ENCODE measurements around the gene ABHD16A. TPM values are rescaled to one million over a fixed set of nuclear protein-coding genes. Genes with fewer than 3 reads are reported as not detected.

Gene ABHD16A
- total and polyA plus RNA-seq, 10 of the 15 experiments (the other 5 are each of a cell fraction or from before 2014, with no cell fraction given), result 7.5 to 43.0 (median 32.9) TPM

DNA sequence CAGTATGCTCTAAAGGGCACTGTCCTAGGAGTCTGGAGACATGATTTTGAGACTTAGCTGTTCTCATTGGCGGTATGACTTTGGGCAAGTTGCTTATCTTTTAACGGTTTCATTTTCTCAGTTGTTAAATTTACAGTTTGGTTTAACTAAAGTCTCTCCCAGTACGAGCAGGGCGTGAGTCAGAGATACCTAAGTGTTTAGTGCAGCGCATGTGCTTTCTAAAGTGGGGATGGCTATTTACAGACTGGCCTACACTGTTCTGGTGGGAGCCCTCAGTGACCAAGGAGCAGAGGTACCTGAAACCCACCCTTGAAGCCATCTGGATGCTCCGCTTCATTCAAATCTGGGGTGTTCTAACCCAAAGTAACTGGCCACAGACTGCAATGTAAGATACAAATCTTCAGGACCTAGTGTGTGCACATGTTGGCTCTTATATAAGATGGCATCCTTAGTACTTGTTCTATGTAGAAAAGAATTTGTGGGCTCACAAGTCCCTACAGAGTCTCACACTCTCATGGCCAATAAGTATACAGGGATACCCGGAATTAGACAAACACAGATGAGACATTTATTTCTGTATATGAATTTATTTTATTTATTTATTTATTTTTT lies 47.4 kb upstream of the ABHD16A start:
- ChIA-PET CTCF (no interaction called here), SMC1A (ENCODE audit: uncharacterized antibody, unreplicated experiment) (interaction anchor here (1.3 kb wide), 1 partner anchor 19 kb away, joined by 4 read pairs; no protein-coding TSS in a partner anchor), POLR2A (no interaction called here), RAD21 (ENCODE audit: unreplicated experiment) (no interaction called here)
- intact Hi-C loops (cut with micrococcal nuclease; ENCODE audit: unreplicated experiment) (no loop called here), in situ Hi-C loops (cut with MboI) (no loop called here)
- H3K9me3 ChIP-seq (replicated peaks; ENCODE audit: control insufficient read depth, insufficient read depth, low read length), result no peaks in the 10 kb centered on the region
- ATAC-seq (no peak), DNase-seq (ENCODE audit: low read depth, low spot score) (no peak), FAIRE-seq (no peak)
- TF ChIP-seq SP1 (IDR thresholded peaks at IDR 0.05; ENCODE audit: low read depth, low read length), result no peak
- TF ChIP-seq BHLHE40 (IDR thresholded peaks at IDR 0.05; ENCODE audit: borderline replicate concordance in 1 of 2, low read depth in 2 of 2, low read length in 1 of 2), result no peak
- TF ChIP-seq TCF3 (IDR thresholded peaks at IDR 0.05; ENCODE audit: borderline replicate concordance, insufficient read depth, low read depth, low read length), result no peak
- TF ChIP-seq RUNX3 (IDR thresholded peaks at IDR 0.05; ENCODE audit: low read length), result no peak
- TF ChIP-seq, protein P1, sequence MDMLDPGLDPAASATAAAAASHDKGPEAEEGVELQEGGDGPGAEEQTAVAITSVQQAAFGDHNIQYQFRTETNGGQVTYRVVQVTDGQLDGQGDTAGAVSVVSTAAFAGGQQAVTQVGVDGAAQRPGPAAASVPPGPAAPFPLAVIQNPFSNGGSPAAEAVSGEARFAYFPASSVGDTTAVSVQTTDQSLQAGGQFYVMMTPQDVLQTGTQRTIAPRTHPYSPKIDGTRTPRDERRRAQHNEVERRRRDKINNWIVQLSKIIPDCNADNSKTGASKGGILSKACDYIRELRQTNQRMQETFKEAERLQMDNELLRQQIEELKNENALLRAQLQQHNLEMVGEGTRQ (IDR thresholded peaks at IDR 0.05; ENCODE audit: borderline replicate concordance, low read depth, low read length), result no peak
- no peaks in the 10 kb centered on the region for H3K4me1 ChIP-seq (ENCODE audit: control insufficient read depth, insufficient read depth, low read length)
- no TSS peak for BruUV-seq (replicated peaks)
- no peaks in the 10 kb centered on the region for H3K27me3 ChIP-seq (replicated peaks in 1 of 2; ENCODE audit: control insufficient read depth in 2 of 2, insufficient read depth in 2 of 2, low read length in 1 of 2)
- H2AFZ ChIP-seq (ENCODE audit: control insufficient read depth, low read depth, low read length), result no peak overlapping the region
- H3K79me2 ChIP-seq (ENCODE audit: control insufficient read depth, insufficient read depth, low read length), result no peaks in the 10 kb centered on the region
- WGBS (ENCODE audit: insufficient coverage, insufficient replicate concordance, low lambda C conversion rate, missing lambda C conversion rate), result 87% methylated on average over 7 of the region's 7 CpGs
- H3K4me2 ChIP-seq (ENCODE audit: control insufficient read depth, insufficient read depth), result no peak overlapping the region
- no peak overlapping the region for H3K27ac ChIP-seq (ENCODE audit: control insufficient read depth, insufficient read depth)
- peaks cover 0 to 7% of the 10 kb centered on the region in 2 experiments; a peak in 1 of 4 replicates for H3K36me3 ChIP-seq (ENCODE audit: control insufficient read depth in 2 of 2, insufficient read depth in 2 of 2, low read length in 1 of 2)
- H3K9ac ChIP-seq (ENCODE audit: control insufficient read depth, insufficient read depth, low read length), result no peak overlapping the region
- H3K4me3 ChIP-seq, result no peak overlapping the region
- no peaks in the 10 kb centered on the region for H4K20me1 ChIP-seq (ENCODE audit: control insufficient read depth, insufficient read depth)
